ENCODE measurements around the gene PCDH9. TPM values are rescaled to one million over a fixed set of nuclear protein-coding genes. Genes with fewer than 3 reads are reported as not detected.

The PCDH9 gene
- total and polyA plus RNA-seq, 11 donors = 3.0 to 39.6 (median 21.6) TPM

DNA sequence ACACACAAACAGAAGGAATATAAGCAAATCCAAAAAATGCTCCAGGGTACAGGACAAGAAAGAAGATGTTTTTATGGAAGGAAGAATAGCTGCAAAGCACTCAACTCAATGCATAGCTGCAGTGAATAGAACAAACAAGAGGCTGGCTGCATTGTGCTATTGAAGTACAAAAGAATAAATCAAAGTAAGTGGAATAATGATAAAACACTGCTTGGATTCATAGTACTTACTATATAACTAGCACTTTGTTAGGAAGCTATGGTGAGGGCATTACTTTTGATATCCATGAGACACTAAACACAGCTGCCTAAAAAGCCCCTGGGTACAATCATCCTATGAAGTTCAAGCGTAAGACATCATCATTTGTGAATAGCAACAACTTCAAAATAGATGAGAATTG lies 350.1 kb downstream of the PCDH9 start:
- H3K9me3 ChIP-seq = peaks cover 0 to 6% (median 0%) of the 10 kb centered on the region in 12 donors
- DNase-seq (no peak), ATAC-seq (no peak)
- H3K4me1 ChIP-seq = no peaks in the 10 kb centered on the region
- TF ChIP-seq, protein P1, sequence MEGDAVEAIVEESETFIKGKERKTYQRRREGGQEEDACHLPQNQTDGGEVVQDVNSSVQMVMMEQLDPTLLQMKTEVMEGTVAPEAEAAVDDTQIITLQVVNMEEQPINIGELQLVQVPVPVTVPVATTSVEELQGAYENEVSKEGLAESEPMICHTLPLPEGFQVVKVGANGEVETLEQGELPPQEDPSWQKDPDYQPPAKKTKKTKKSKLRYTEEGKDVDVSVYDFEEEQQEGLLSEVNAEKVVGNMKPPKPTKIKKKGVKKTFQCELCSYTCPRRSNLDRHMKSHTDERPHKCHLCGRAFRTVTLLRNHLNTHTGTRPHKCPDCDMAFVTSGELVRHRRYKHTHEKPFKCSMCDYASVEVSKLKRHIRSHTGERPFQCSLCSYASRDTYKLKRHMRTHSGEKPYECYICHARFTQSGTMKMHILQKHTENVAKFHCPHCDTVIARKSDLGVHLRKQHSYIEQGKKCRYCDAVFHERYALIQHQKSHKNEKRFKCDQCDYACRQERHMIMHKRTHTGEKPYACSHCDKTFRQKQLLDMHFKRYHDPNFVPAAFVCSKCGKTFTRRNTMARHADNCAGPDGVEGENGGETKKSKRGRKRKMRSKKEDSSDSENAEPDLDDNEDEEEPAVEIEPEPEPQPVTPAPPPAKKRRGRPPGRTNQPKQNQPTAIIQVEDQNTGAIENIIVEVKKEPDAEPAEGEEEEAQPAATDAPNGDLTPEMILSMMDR (IDR thresholded peaks at IDR 0.05) = no peak
- no peak overlapping the region for H3K27ac ChIP-seq
- H3K4me3 ChIP-seq = no peak overlapping the region
- WGBS, 4 donors = 88 to 90% (median 90%) methylated on average over 1 of the region's 1 CpG
- intact Hi-C loops (cut with DNase I) = no loop called here
- H3K27me3 ChIP-seq = no peaks in the 10 kb centered on the region
- no peaks in the 10 kb centered on the region for H3K36me3 ChIP-seq

DNA sequence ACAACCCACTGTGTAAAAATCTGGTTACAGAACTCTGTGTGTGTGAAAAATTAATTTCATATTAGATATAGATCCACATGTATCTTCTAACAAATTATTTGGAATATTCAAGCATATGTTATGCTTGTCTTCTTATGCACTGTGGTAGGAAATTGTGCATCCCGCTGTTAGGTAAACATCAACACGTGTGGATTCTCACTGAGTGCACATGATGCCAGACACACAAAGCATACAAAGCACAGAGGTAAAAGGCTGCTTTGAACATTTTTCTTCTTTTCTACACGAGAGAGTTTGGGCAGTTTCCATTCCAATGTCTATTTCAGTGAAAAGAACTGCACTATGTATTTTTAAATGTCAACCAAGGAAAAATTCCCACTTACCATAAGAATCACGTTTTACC lies 354.9 kb downstream of the PCDH9 start:
- DNase-seq = no peak
- Histone ChIP-seq H3K27me3 (no peaks in the 10 kb centered on the region), H3K9me3 (peaks cover 0 to 6% (median 0%) of the 10 kb centered on the region in 12 donors), H3K27ac (no peak overlapping the region), H3K4me1 (no peaks in the 10 kb centered on the region), H3K4me3 (no peak overlapping the region), H3K36me3 (no peaks in the 10 kb centered on the region)
- TF ChIP-seq, protein P1 (IDR thresholded peaks at IDR 0.05) = no peak
- no peak for TF ChIP-seq POLR2A (IDR thresholded peaks at IDR 0.05)
- no peak for ATAC-seq
- 68 to 78% (median 75%) methylated on average over 4 of the region's 4 CpGs for WGBS, 4 donors
- intact Hi-C loops (cut with DNase I) = no loop called here

DNA sequence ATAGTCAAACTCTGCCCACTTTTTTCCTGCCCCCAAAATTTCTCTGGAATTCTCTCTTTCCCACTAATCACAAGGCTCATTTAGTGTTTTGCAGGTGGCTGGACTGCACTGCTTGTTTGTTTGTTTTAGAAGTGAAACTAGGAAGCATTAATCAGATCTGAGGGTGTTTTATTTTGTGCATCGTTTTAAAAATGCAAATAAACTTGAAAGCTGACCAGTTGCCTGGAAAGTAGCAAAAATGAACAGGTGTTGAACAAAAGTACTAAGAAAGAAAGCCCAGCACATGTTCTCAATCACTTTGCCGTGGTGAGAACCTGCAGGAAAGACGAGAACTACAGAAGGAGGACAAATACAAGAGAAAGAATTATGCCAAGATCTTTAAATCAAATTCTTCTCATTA lies 365.5 kb downstream of the PCDH9 start:
- H3K27ac ChIP-seq = no peak overlapping the region
- no peaks in the 10 kb centered on the region for H3K27me3 ChIP-seq
- no peaks in the 10 kb centered on the region for H3K9me3 ChIP-seq
- intact Hi-C loops (cut with DNase I) = no loop called here
- 61 to 70% (median 68%) methylated on average over 3 of the region's 3 CpGs for WGBS, 4 donors
- no peak for ATAC-seq
- H3K36me3 ChIP-seq = no peaks in the 10 kb centered on the region
- TF ChIP-seq, protein P1 (IDR thresholded peaks at IDR 0.05) = no peak
- TF ChIP-seq POLR2A (IDR thresholded peaks at IDR 0.05) = no peak
- peaks cover 0 to 16% (median 8%) of the 10 kb centered on the region in 12 donors for H3K4me1 ChIP-seq
- H3K4me3 ChIP-seq = no peak overlapping the region
- DNase-seq = no peak

DNA sequence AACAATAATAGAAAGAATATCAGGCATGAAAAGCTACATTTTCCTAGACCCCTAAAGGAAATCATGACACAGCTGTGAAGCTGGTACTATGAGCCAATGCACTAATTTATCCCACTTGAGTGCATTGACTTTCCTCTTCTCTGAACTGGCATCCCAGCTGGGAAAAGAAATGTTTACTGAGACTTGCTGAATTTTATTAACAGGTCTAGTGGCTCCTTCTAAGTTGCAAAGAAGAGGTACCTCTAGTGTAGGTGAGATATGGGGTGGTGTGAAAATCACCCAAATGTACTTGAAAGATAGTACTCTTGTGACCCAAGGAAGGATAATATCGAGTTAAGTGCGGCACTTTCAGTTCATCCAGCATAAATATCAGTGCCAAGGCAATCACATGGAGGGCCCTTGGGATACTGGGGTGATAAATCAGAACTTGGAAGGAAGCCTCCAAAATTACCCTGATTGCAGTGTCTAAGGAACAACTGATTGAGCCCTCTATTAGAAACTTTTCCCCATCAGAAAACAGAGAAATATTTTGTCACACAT lies 369.2 kb downstream of the PCDH9 start:
- ATAC-seq (no peak), DNase-seq (no peak)
- Histone ChIP-seq H3K36me3 (no peaks in the 10 kb centered on the region), H3K9me3 (no peaks in the 10 kb centered on the region), H3K27me3 (no peaks in the 10 kb centered on the region), H3K4me3 (no peak overlapping the region), H3K4me1 (peaks cover 0 to 16% (median 8%) of the 10 kb centered on the region in 12 donors), H3K27ac (no peak overlapping the region)
- TF ChIP-seq POLR2A (IDR thresholded peaks at IDR 0.05) = no peak
- TF ChIP-seq, protein P1 (IDR thresholded peaks at IDR 0.05) = no peak
- 41 to 50% (median 49%) methylated on average over 2 of the region's 2 CpGs for WGBS, 4 donors
- intact Hi-C loops (cut with DNase I) = no loop called here

All from heart left ventricle (tissue), 16 donors.